ENCODE results near the gene WIZ.

Gene WIZ

DNA sequence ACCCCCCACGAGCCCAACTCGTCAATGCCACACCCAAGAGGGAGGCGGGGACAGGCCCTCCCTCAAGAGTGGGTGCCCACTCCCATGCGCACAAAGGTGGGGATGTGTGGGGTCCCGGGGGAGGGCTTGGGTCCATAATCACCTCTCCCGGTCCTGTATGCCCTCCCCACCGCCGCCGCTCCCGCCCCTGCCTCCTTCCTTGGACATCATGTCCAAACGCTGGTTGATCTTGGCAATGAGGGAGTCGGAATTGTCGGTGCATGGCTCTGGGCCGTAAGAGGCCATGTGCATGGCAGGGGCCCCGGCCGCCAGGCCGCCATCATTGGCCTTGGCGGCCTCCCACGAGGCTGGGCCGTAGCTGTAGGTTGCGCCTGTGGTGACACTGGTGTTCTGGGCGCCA is 76.1 kb downstream of the WIZ start:
- no peak for DNase-seq

DNA sequence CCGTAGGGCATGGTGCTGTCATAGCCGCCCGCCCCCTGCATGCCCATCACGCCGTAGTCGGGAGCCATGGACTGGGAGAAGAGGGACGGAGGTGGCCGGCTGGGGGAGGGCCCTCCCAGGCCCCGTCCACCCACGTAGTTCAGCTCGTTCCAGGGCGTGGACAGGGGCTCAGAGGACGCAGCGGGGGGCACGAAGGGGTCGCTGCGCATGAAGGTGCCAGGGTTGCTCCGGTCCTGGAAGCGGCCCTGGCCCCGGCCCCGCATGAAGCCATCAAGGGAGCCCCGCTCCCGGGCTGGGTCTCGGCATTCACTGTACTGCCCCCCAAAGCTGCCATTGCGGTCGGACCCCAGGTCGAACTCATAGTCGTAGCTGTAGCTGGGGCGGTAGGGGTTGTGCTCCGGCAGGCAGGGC is 76.9 kb downstream of the WIZ start:
- no peak for DNase-seq

DNA sequence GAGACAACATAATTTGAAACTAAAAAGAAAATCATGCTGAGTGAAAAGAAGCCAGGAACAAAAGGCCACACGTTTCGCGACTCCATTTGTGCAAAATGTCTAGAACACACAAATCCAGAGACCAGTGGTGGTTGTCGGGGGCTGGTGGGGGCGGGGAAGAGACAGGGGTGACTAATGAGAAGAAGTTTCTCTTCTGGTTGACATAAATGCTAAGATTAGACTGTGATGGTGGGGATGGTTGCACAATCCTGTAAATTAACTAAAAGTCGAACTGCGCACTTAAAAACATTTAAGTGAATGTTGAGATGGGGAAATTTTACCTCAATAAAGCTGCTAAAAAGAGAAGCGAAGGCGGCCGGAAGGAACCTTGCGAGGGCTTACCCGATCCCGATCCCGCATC is 77.3 kb downstream of the WIZ start:
- no peak for DNase-seq

DNA sequence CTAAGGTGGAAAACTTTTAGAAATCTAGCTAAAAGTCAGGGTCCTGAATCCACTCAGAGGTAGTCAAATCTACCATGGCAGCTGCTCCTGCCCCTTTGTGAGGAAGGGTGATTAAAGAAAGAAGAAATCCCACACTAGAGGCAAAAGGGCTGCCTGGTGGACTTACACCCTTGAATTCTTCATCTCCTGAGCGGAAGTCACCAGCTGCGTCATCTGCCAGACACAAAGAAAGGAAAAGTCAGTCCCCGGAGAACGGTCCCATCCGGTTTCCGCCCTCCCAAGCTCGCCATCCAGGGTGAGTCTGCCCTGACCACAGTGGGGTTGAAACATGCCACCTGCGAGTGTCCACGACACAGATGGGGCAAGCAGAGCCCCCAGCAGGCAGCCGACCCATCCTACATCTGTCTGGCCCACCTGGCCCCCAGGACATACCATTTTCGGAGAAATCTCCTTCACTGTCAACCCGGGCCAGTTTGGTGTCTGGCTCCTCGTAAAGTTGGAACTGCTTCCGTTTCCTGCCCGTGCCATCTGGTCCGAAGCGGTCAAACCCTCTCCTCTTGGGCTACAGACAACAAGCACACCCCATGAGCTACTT is 77.9 kb downstream of the WIZ start:
- no peak for DNase-seq

DNA sequence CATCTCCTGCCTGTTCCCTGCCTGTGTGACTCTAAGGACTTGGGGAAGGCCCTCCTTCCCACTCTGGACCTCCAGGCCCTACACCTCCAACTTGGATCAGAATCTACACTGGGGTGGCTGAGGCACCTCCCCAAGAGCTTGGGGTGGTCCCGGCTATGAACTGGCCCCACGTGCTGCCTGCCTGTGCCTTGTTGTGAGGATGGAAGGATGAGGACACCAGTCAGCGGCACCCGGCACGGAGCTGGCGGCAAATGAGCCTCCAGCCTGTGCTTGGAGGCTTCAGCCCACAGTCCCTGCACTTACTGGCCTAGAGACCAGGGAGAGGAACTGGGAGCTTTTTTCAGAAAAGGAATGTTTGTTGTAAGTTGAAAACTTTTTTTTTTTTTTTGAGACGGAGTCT is 78.6 kb downstream of the WIZ start:
- DNase-seq = no peak
